MCF 10A (cell line): ENCODE results near the gene MRPL28. TPM values are rescaled to one million over a fixed set of nuclear protein-coding genes. Genes with fewer than 3 reads are reported as not detected.
"Not testable (repeated sequence)": the region's sequence is repeated elsewhere in the genome, so short reads cannot be mapped to it uniquely, and the experiment has no call there.

Experiments
- BruUV-seq: library from RNA; stranded (reverse); fragments of 400-500 nt; replicated peaks from 2 replicates; lab custom pipeline; 2021; lab: Mats Ljungman, UMichigan
- CTCF ChIA-PET: fragments of 300-600 bp; sonication (Branson Sonifier 250); formaldehyde crosslinking; extraction: SDS; loops from one replicate; lab custom pipeline; 2021; ENCODE audit warnings: antibody characterized with exemption, inconsistent platforms; lab: Yijun Ruan, JAX
- POLR2A ChIA-PET: fragments of 300-600, 350-650 bp; sonication (Branson Sonifier 250); formaldehyde crosslinking; extraction: SDS; loops from one replicate; lab custom pipeline; 2020; ENCODE audit warnings: antibody characterized with exemption, inconsistent platforms; lab: Yijun Ruan, JAX
- DNase-seq: peaks from one replicate; pipeline ENCODE4 v3.0.0-alpha.2; 2018; ENCODE audit not compliant: unreplicated experiment
- H3K27ac Mint-ChIP-seq: one replicate; pipeline ENCODE4 v1.8.0; 2022; ENCODE audit warnings: mild to moderate bottlenecking, low read depth, mixed read lengths; ENCODE audit not compliant: unreplicated experiment
- H3K27me3 Mint-ChIP-seq: one replicate; pipeline ENCODE4 v1.8.0; 2022; ENCODE audit warnings: mixed read lengths; ENCODE audit not compliant: insufficient read depth, unreplicated experiment
- H3K36me3 Mint-ChIP-seq: one replicate; pipeline ENCODE4 v1.8.0; 2022; ENCODE audit warnings: mild to moderate bottlenecking, moderate library complexity, mixed read lengths; ENCODE audit not compliant: insufficient read depth, unreplicated experiment
- H3K4me1 Mint-ChIP-seq: one replicate; pipeline ENCODE4 v1.8.0; 2022; ENCODE audit warnings: mixed read lengths; ENCODE audit not compliant: insufficient read depth, unreplicated experiment
- H3K4me3 Mint-ChIP-seq: one replicate; pipeline ENCODE4 v1.8.0; 2022; ENCODE audit warnings: mild to moderate bottlenecking, moderate library complexity, mixed read lengths; ENCODE audit not compliant: unreplicated experiment
- H3K9me3 Mint-ChIP-seq: one replicate; pipeline ENCODE4 v1.8.0; 2022; ENCODE audit warnings: mixed read lengths; ENCODE audit not compliant: unreplicated experiment
- CTCF ChIP-seq: fragments of 200-600 bp; IDR thresholded peaks from one replicate; pipeline ENCODE4 v1.8.0; 2022; ENCODE audit warnings: antibody characterized with exemption, mild to moderate bottlenecking; ENCODE audit not compliant: unreplicated experiment
- intact Hi-C: fragments of 100-400 bp; cut with micrococcal nuclease; formaldehyde crosslinking; loops from 2 replicates; pipeline ENCODE4 v1.14.1; 2022
- total RNA-seq: library from RNA; stranded (reverse); gene quantifications from 2 replicates; pipeline ENCODE4 v1.2.3, GENCODE V29; 2022

MRPL28 gene
- total RNA-seq, 1 experiment from 2014 or later = 105 TPM

GRCh38 chr16:350203-350602, 20.1 kb downstream of the MRPL28 start:
- H3K4me3 Mint-ChIP-seq = no peak overlapping the region
- H3K9me3 Mint-ChIP-seq = no peaks in the 10 kb centered on the region
- no peak for TF ChIP-seq CTCF
- ChIA-PET CTCF (interaction anchor here (0.6 to 1.8 kb wide), 4 partner anchors 12 to 147 kb away, joined by 3 to 10 read pairs (median 4); no protein-coding TSS in a partner anchor), POLR2A (interaction anchor here (3.2 to 3.5 kb wide), 2 partner anchors 21 to 115 kb away, joined by 13 to 20 read pairs; partner anchors contain the start of genes FAM234A and MRPL28)
- H3K4me1 Mint-ChIP-seq = peaks cover 21% of the 10 kb centered on the region
- peaks cover 26% of the 10 kb centered on the region for H3K36me3 Mint-ChIP-seq
- H3K27me3 Mint-ChIP-seq = no peaks in the 10 kb centered on the region
- no TSS peak for BruUV-seq
- DNase-seq = no peak
- intact Hi-C loops = no loop called here
- no peak overlapping the region for H3K27ac Mint-ChIP-seq

- DNase-seq = no peak
- H3K27me3 Mint-ChIP-seq = no peaks in the 10 kb centered on the region
- TF ChIP-seq CTCF = no peak
- no TSS peak for BruUV-seq
- POLR2A ChIA-PET = interaction anchor here (0.9 kb wide), 1 partner anchor 126 kb away, joined by 4 read pairs; no protein-coding TSS in a partner anchor
- peaks cover 18% of the 10 kb centered on the region for H3K4me1 Mint-ChIP-seq
- no peaks in the 10 kb centered on the region for H3K9me3 Mint-ChIP-seq
- peaks cover 36% of the 10 kb centered on the region for H3K36me3 Mint-ChIP-seq
- no peak overlapping the region for H3K27ac Mint-ChIP-seq
- intact Hi-C loops = no loop called here
- CTCF ChIA-PET = interaction anchor here (0.6 to 1.9 kb wide), 4 partner anchors 14 to 242 kb away, joined by 3 to 6 read pairs (median 4); no protein-coding TSS in a partner anchor
- no peak overlapping the region for H3K4me3 Mint-ChIP-seq
Measured at GRCh38 chr16:349211-349610, 21.1 kb downstream of the MRPL28 start.

DNA sequence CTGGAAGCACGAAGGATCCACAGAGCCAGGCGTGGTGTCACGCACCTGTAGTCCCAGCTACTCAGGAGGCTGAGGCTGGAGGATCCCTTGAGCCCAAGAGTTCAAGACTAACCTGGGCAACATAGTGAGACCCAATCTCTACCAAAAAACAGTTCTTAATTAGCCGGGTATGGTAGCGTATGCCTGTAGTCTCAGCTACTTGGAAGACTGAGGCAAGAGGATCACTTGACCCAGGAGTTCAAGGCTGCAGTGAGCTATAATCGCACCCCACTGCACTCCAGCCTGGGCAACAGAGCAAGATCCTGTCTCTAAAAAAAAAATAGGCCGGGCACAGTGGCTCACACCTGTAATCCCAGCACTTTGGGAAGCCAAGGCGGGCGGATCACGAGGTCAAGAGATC, 21.8 kb downstream of the MRPL28 start:
- H3K36me3 Mint-ChIP-seq = peaks cover 43% of the 10 kb centered on the region
- DNase-seq, intact Hi-C loops, H3K9me3 Mint-ChIP-seq, BruUV-seq, H3K27me3 Mint-ChIP-seq, H3K27ac Mint-ChIP-seq, H3K4me3 Mint-ChIP-seq: not testable (repeated sequence)
- peaks cover 15% of the 10 kb centered on the region for H3K4me1 Mint-ChIP-seq
- CTCF ChIA-PET = interaction anchor here (1.0 to 1.9 kb wide), 2 partner anchors 230 to 242 kb away, joined by 3 to 6 read pairs; no protein-coding TSS in a partner anchor
- POLR2A ChIA-PET = interaction anchor here (0.9 kb wide), 1 partner anchor 125 kb away, joined by 4 read pairs; no protein-coding TSS in a partner anchor

DNA sequence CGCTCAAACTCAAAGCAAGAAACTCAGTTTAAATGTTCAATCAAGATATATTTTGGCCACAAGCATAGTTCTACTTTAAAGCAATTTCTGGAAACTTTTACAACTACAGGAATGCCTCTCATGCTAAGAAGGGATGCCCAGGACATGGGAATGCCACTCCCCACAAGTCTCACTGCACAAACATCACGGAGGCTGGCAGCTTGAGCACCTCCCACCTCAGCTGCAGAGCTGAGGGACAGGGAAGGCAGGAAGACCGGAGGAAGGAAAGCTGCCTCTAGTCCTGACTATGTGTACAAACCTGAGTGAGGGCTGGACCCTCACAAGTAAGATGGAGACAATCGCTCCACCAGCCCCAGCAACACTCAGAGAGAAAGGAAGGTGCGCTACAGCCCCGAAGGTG, 23.1 kb downstream of the MRPL28 start:
- H3K27ac Mint-ChIP-seq = no peak overlapping the region
- ChIA-PET CTCF (no interaction called here), POLR2A (interaction anchor here (0.9 to 1.1 kb wide), 2 partner anchors 9 to 112 kb away, joined by 3 read pairs; no protein-coding TSS in a partner anchor)
- no peaks in the 10 kb centered on the region for H3K27me3 Mint-ChIP-seq
- no peak for TF ChIP-seq CTCF
- H3K9me3 Mint-ChIP-seq = no peaks in the 10 kb centered on the region
- H3K4me1 Mint-ChIP-seq = peaks cover 15% of the 10 kb centered on the region
- intact Hi-C loops = no loop called here
- peaks cover 47% of the 10 kb centered on the region for H3K36me3 Mint-ChIP-seq
- no peak overlapping the region for H3K4me3 Mint-ChIP-seq
- no TSS peak for BruUV-seq
- no peak for DNase-seq
